GM12892 (cell line): ENCODE measurements around the gene PRICKLE2.

Experiments used
- POLR2A ChIP-seq: IDR thresholded peaks from 2 replicates; pipeline ENCODE4 v1.6.1; 2011; ENCODE audit warnings: low read depth, low read length, control low read depth
- POLR2AphosphoS5 ChIP-seq: IDR thresholded peaks from 2 replicates; pipeline ENCODE4 v1.6.1; 2011; ENCODE audit warnings: low read depth, low read length, control low read depth

- no peak for TF ChIP-seq POLR2A
- no peak for TF ChIP-seq POLR2AphosphoS5
Observed at GRCh38 chr3:64130436-64130835, 94.8 kb downstream of the PRICKLE2 start.
